Esophagus muscularis mucosa (tissue), 3 donors: Measurements from ENCODE around the gene GRIK1.

Source experiments
- POLR2A ChIP-seq: fragments of 450-650 bp; IDR thresholded peaks from one replicate; pipeline ENCODE4 v1.6.1; 2017; ENCODE audit warnings: antibody characterized with exemption, moderate library complexity, mild to moderate bottlenecking, low read depth
- TF ChIP-seq, protein P1 (sequence below), 3 experiments: fragments of 200-600 bp in 2 of 3; fragments of 450-650 bp in 1 of 3; sonication (generic) in 2 of 3; IDR thresholded peaks; one replicate each; pipeline ENCODE4 v1.5.1; 2017 to 2019; ENCODE audit warnings: antibody characterized with exemption in 3 of 3, mild to moderate bottlenecking in 2 of 3, moderate library complexity in 1 of 3

DNA sequence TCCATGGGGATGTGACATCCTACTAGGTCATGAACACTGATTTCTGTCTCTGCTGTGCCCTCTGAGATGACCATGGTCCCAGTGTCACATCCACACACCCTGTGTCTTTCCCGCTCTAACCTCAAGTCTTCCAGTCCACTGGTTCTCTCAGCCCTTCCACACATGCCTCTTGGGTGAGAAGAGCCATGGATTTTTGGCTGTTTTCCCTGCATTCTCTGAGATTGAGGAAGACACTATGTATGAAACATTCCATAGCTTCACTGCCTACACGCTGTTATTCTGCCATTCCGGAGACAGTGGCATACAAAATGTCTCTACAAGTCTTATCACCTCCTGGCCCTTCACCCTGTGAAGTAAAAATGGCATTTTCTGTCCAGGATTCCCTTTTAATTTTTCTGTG lies 393.7 kb downstream of the GRIK1 start:
- TF ChIP-seq, protein P1, sequence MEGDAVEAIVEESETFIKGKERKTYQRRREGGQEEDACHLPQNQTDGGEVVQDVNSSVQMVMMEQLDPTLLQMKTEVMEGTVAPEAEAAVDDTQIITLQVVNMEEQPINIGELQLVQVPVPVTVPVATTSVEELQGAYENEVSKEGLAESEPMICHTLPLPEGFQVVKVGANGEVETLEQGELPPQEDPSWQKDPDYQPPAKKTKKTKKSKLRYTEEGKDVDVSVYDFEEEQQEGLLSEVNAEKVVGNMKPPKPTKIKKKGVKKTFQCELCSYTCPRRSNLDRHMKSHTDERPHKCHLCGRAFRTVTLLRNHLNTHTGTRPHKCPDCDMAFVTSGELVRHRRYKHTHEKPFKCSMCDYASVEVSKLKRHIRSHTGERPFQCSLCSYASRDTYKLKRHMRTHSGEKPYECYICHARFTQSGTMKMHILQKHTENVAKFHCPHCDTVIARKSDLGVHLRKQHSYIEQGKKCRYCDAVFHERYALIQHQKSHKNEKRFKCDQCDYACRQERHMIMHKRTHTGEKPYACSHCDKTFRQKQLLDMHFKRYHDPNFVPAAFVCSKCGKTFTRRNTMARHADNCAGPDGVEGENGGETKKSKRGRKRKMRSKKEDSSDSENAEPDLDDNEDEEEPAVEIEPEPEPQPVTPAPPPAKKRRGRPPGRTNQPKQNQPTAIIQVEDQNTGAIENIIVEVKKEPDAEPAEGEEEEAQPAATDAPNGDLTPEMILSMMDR (IDR thresholded peaks at IDR 0.05): no peak
- TF ChIP-seq POLR2A: no peak
